HepG2 (cell line): ENCODE data around the gene ZNF33B. TPM values are rescaled to one million over a fixed set of nuclear protein-coding genes. Genes with fewer than 3 reads are reported as not detected.
A peak's percentile ranks its signal among the peaks of the same experiment; 100 is the strongest.

Source experiments
- CREM ChIP-seq, 2 experiments: sonication (generic) in 1 of 2; formaldehyde crosslinking in 1 of 2; IDR thresholded peaks; 2 replicates each; pipeline versions ENCODE4 v1.4.0 to v1.6.1; 2016 to 2020; ENCODE audit warnings: antibody characterized with exemption in 1 of 2, mild to moderate bottlenecking in 1 of 2, missing genetic modification reagents in 1 of 2
- ELF4 ChIP-seq: sonication (generic); formaldehyde crosslinking; IDR thresholded peaks from 2 replicates; pipeline ENCODE4 v1.5.0; 2020; ENCODE audit warnings: missing genetic modification reagents, mild to moderate bottlenecking, moderate library complexity, borderline replicate concordance
- FOXO4 ChIP-seq: sonication (generic); formaldehyde crosslinking; conservative IDR thresholded peaks from 2 replicates; pipeline ENCODE4 v1.8.1; 2023; ENCODE audit warnings: missing genetic modification reagents
- FOXP1 ChIP-seq, 2 experiments: fragments of 450-650 bp in 1 of 2; IDR thresholded peaks; 2 replicates each; pipeline ENCODE4 v1.6.1; 2017 to 2018; ENCODE audit warnings: antibody characterized with exemption in 1 of 2
- GATAD2A ChIP-seq: IDR thresholded peaks from 2 replicates; pipeline ENCODE4 v1.6.1; 2016
- GPN1 ChIP-seq: sonication (generic); formaldehyde crosslinking; IDR thresholded peaks from 2 replicates; pipeline ENCODE4 v1.5.1; 2020; ENCODE audit warnings: missing genetic modification reagents, borderline replicate concordance
- HBP1 ChIP-seq: IDR thresholded peaks from 2 replicates; pipeline ENCODE4 v1.6.1; 2016; ENCODE audit warnings: low read depth, control low read depth
- HDAC1 ChIP-seq: sonication (generic); formaldehyde crosslinking; IDR thresholded peaks from 2 replicates; pipeline ENCODE4 v1.5.1; 2020; ENCODE audit warnings: mild to moderate bottlenecking, missing genetic modification reagents
- HIVEP1 ChIP-seq: sonication (generic); formaldehyde crosslinking; IDR thresholded peaks from 2 replicates; pipeline ENCODE4 v1.4.0; 2020; ENCODE audit warnings: mild to moderate bottlenecking, missing genetic modification reagents
- MBD4 ChIP-seq: IDR thresholded peaks from 2 replicates; pipeline ENCODE4 v1.6.1; 2012; ENCODE audit warnings: low read length, inconsistent platforms, borderline replicate concordance
- MTERF4 ChIP-seq: sonication (generic); formaldehyde crosslinking; IDR thresholded peaks from 2 replicates; pipeline ENCODE4 v1.8.0; 2023; ENCODE audit warnings: mild to moderate bottlenecking, missing genetic modification reagents
- NAIF1 ChIP-seq: sonication (generic); formaldehyde crosslinking; IDR thresholded peaks from 2 replicates; pipeline ENCODE4 v1.5.0; 2020; ENCODE audit warnings: mild to moderate bottlenecking, missing genetic modification reagents, borderline replicate concordance
- NFE2 ChIP-seq: sonication (generic); formaldehyde crosslinking; IDR thresholded peaks from 2 replicates; pipeline ENCODE4 v1.4.0; 2020; ENCODE audit warnings: missing genetic modification reagents
- NR1H2 ChIP-seq: sonication (generic); formaldehyde crosslinking; IDR thresholded peaks from 2 replicates; pipeline ENCODE4 v1.8.1; 2022; ENCODE audit warnings: low read depth, missing genetic modification reagents, borderline replicate concordance
- PHF8 ChIP-seq: sonication (generic); formaldehyde crosslinking; IDR thresholded peaks from 2 replicates; pipeline ENCODE4 v1.5.0; 2020; ENCODE audit warnings: missing genetic modification reagents
- SALL1 ChIP-seq: sonication (generic); formaldehyde crosslinking; IDR thresholded peaks from 2 replicates; pipeline ENCODE4 v1.8.0; 2022; ENCODE audit warnings: mild to moderate bottlenecking, missing genetic modification reagents
- THAP9 ChIP-seq: sonication (generic); formaldehyde crosslinking; IDR thresholded peaks from 2 replicates; pipeline ENCODE4; 2020; ENCODE audit warnings: missing genetic modification reagents, mild to moderate bottlenecking, borderline replicate concordance
- ZMYM4 ChIP-seq: sonication (generic); formaldehyde crosslinking; IDR thresholded peaks from 2 replicates; pipeline ENCODE4 v1.8.1; 2023; ENCODE audit warnings: mild to moderate bottlenecking, missing genetic modification reagents
- ZNF33A ChIP-seq: sonication (generic); formaldehyde crosslinking; IDR thresholded peaks from 2 replicates; pipeline ENCODE4 v1.5.1; 2020; ENCODE audit warnings: missing genetic modification reagents, mild to moderate bottlenecking, moderate library complexity, borderline replicate concordance
- ZNF556 ChIP-seq: sonication (generic); formaldehyde crosslinking; IDR thresholded peaks from 2 replicates; pipeline ENCODE4 v1.4.0; 2020; ENCODE audit warnings: mild to moderate bottlenecking, missing genetic modification reagents, borderline replicate concordance
- ZNF619 ChIP-seq: sonication (generic); formaldehyde crosslinking; IDR thresholded peaks from 2 replicates; pipeline ENCODE4 v1.4.0; 2020; ENCODE audit warnings: mild to moderate bottlenecking, missing genetic modification reagents
- ZNF768 ChIP-seq: sonication (generic); formaldehyde crosslinking; IDR thresholded peaks from 2 replicates; pipeline ENCODE4 v1.4.0; 2020; ENCODE audit warnings: missing genetic modification reagents
- ZNF790 ChIP-seq: sonication (generic); formaldehyde crosslinking; IDR thresholded peaks from 2 replicates; pipeline ENCODE4 v1.8.0; 2022; ENCODE audit warnings: missing genetic modification reagents, mild to moderate bottlenecking, borderline replicate concordance
- polyA plus RNA-seq, 8 experiments: library from polyadenylated mRNA; depleted of rRNA in 3 of 8; stranded (reverse) in 7 of 8; unstranded in 1 of 8; fragments of >200 nt; fragmentation: Illumina TruSeq in 4 of 8; extraction: Trizol in 4 of 8; gene quantifications; 2 replicates each; pipeline versions ENCODE4 v1.2.1 to v1.2.3, GENCODE V29; 2011 to 2016; ENCODE audit warnings: low read depth in 4 of 8, missing spikeins in 1 of 8, mixed read lengths in 1 of 8; ENCODE audit not compliant: insufficient read depth in 1 of 8
- total RNA-seq, 5 experiments: library from RNA; depleted of rRNA; stranded (reverse); fragments of >200 nt; fragmentation: Illumina TruSeq; extraction: Trizol; gene quantifications; 2 replicates each; pipeline ENCODE4 v1.2.3, GENCODE V29; 2016; ENCODE audit warnings: low read depth in 1 of 5

The ZNF33B gene
- total and polyA plus RNA-seq, 2 of the 13 experiments (the other 11 are each of a cell fraction or from before 2014, with no cell fraction given) = 18.4 to 23.5 TPM

- TF ChIP-seq ELF4 (CRISPR knock-in tag) (peak; percentile 53; the same call in 1 of the 2 replicates), NFE2 (CRISPR knock-in tag) (no peak), HBP1 (peak; percentile 83), GATAD2A (peak; percentile 56), ZNF556 (CRISPR knock-in tag) (peak; percentile 92; the same call in 1 of the 2 replicates), NAIF1 (peak; percentile 100), FOXO4 (CRISPR knock-in tag) (no peak), HIVEP1 (CRISPR knock-in tag) (peak; percentile 63; the same call in 1 of the 2 replicates), MTERF4 (peak; percentile 77; the same call in 1 of the 2 replicates), ZNF619 (CRISPR knock-in tag) (peak; percentile 76), PHF8 (CRISPR knock-in tag) (peak; percentile 78), FOXP1 (IDR thresholded peaks at IDR 0.05) (0 out of 2 replicates have a peak, but pooled peaks have one; percentile 9), FOXP1 (CRISPR knock-in tag; IDR thresholded peaks at IDR 0.05) (peak; percentile 70), NR1H2 (CRISPR knock-in tag) (peak; percentile 93; the same call in 1 of the 2 replicates), CREM (IDR thresholded peaks at IDR 0.05) (peak; percentile 16; the same call in 1 of the 2 replicates), CREM (CRISPR knock-in tag; IDR thresholded peaks at IDR 0.05) (no peak), THAP9 (peak; percentile 94; the same call in 1 of the 2 replicates), ZNF33A (CRISPR knock-in tag) (0 out of 2 replicates have a peak, but pooled peaks have one; percentile 35), ZMYM4 (CRISPR knock-in tag) (peak; percentile 76), MBD4 (no peak), SALL1 (CRISPR knock-in tag) (peak; percentile 72), ZNF790 (CRISPR knock-in tag) (0 out of 2 replicates have a peak, but pooled peaks have one; percentile 59), ZNF768 (CRISPR knock-in tag) (peak; percentile 80; the same call in 1 of the 2 replicates), HDAC1 (peak; percentile 90), GPN1 (CRISPR knock-in tag) (no peak)
Measured at GRCh38 chr10:42638055-42638820, at the start of gene ZNF33B (continued).
